ENCODE measurements around the gene ABCB6.
"Not testable (repeated sequence)": the region's sequence is repeated elsewhere in the genome, so short reads cannot be mapped to it uniquely, and the experiment has no call there.

Gene ABCB6

GRCh38 chr2:219209236-219210195 is 9.2 kb downstream of the ABCB6 start:
- Mint-ChIP-seq H3K4me1 (peaks cover 58% of the 10 kb centered on the region), H3K9me3 (peaks cover 0 to 3% of the 10 kb centered on the region in 2 donors), H3K27me3 (no peaks in the 10 kb centered on the region), H3K4me3 (peak overlapping the region; percentile 40 to 60), H3K27ac (peak overlapping the region; percentile 21 to 87)
- ATAC-seq (no peak), DNase-seq (no peak)

GRCh38 chr2:219207884-219208740 is 10.6 kb downstream of the ABCB6 start:
- H3K4me1 Mint-ChIP-seq = peaks cover 55% of the 10 kb centered on the region
- peak overlapping the region; percentile 80 to 83 for H3K27ac Mint-ChIP-seq
- no peaks in the 10 kb centered on the region for H3K27me3 Mint-ChIP-seq
- DNase-seq = no peak
- peaks cover 0 to 7% of the 10 kb centered on the region in 2 donors for H3K9me3 Mint-ChIP-seq
- H3K4me3 Mint-ChIP-seq = peak overlapping the region; percentile 83 to 87
- no peak for ATAC-seq

- Mint-ChIP-seq H3K4me1 (peaks cover 53% of the 10 kb centered on the region), H3K27me3 (no peaks in the 10 kb centered on the region), H3K4me3 (peak overlapping the region; percentile 83 to 87), H3K27ac (peak overlapping the region in 1 of 2 donors; percentile 94), H3K9me3 (peaks cover 0 to 7% of the 10 kb centered on the region in 2 donors)
- ATAC-seq = no peak
- no peak for DNase-seq
These were observed 11.4 kb downstream of the ABCB6 start for GRCh38 chr2:219207134-219207883.

GRCh38 chr2:219206328-219207133 is 12.2 kb downstream of the ABCB6 start, which contains the start of gene ZFAND2B:
Gene ZFAND2B (plus strand): TSS chr2:219206782. CDS start chr2:219206988, 206 bp downstream.
- peak within 1 kb of the TSS; percentile 83 to 87 for H3K4me3 Mint-ChIP-seq
- peak; percentile 95 to 96 for DNase-seq
- H3K27ac Mint-ChIP-seq = peak within 1 kb of the TSS; percentile 96
- ATAC-seq = peak; percentile 96
- H3K4me1 Mint-ChIP-seq = peaks cover 45% of the 10 kb centered on the region
- no peaks in the 10 kb centered on the region for H3K27me3 Mint-ChIP-seq
- H3K9me3 Mint-ChIP-seq = peaks cover 0 to 7% of the 10 kb centered on the region in 2 donors

- Mint-ChIP-seq H3K27me3 (no peaks in the 10 kb centered on the region), H3K27ac (peak overlapping the region; percentile 96), H3K4me3 (peak overlapping the region; percentile 83 to 87), H3K9me3 (peaks cover 0 to 7% of the 10 kb centered on the region in 2 donors), H3K4me1 (peaks cover 43% of the 10 kb centered on the region)
- DNase-seq (no peak), ATAC-seq (no peak)
These were observed 12.8 kb downstream of the ABCB6 start for GRCh38 chr2:219205981-219206327.

GRCh38 chr2:219205165-219205538 is 13.6 kb downstream of the ABCB6 start:
- Mint-ChIP-seq H3K27ac (no peak overlapping the region), H3K9me3 (peaks cover 0 to 7% of the 10 kb centered on the region in 2 donors), H3K4me1 (peaks cover 42% of the 10 kb centered on the region), H3K4me3 (peak overlapping the region in 1 of 2 donors; percentile 50), H3K27me3 (no peaks in the 10 kb centered on the region)
- ATAC-seq = no peak
- no peak for DNase-seq

GRCh38 chr2:219204425-219205164 is 14.2 kb downstream of the ABCB6 start:
- peaks cover 40% of the 10 kb centered on the region for H3K4me1 Mint-ChIP-seq
- no peak overlapping the region for H3K4me3 Mint-ChIP-seq
- ATAC-seq = no peak

GRCh38 chr2:219201331-219201730 is 17.4 kb downstream of the ABCB6 start:
- not testable (repeated sequence) for H3K27me3 Mint-ChIP-seq, H3K4me3 Mint-ChIP-seq, ATAC-seq, H3K9me3 Mint-ChIP-seq, H3K27ac Mint-ChIP-seq, DNase-seq
- peaks cover 34% of the 10 kb centered on the region for H3K4me1 Mint-ChIP-seq

More at GRCh38 chr2:219204425-219205164, 14.2 kb downstream of the ABCB6 start:
- Mint-ChIP-seq H3K9me3 (peaks cover 0 to 7% of the 10 kb centered on the region in 2 donors), H3K27me3 (no peaks in the 10 kb centered on the region), H3K27ac (no peak overlapping the region)
- DNase-seq = no peak

- Mint-ChIP-seq H3K4me3 (peak overlapping the region; percentile 85 to 88), H3K27ac (peak overlapping the region; percentile 95 to 96), H3K4me1 (peaks cover 34% of the 10 kb centered on the region)
- DNase-seq = peak; percentile 72 to 77
- not testable (repeated sequence) for ATAC-seq, H3K9me3 Mint-ChIP-seq, H3K27me3 Mint-ChIP-seq
These were observed 18.0 kb downstream of the ABCB6 start for GRCh38 chr2:219200502-219201326.

- H3K27me3 Mint-ChIP-seq = no peaks in the 10 kb centered on the region
- peaks cover 0 to 6% of the 10 kb centered on the region in 2 donors for H3K9me3 Mint-ChIP-seq
- ATAC-seq (no peak), DNase-seq (no peak)
- H3K4me3 Mint-ChIP-seq = peak overlapping the region; percentile 24 to 85
- peak overlapping the region; percentile 41 to 65 for H3K27ac Mint-ChIP-seq
- peaks cover 34% of the 10 kb centered on the region for H3K4me1 Mint-ChIP-seq
These were observed 19.1 kb downstream of the ABCB6 start for GRCh38 chr2:219199470-219200211.

GRCh38 chr2:219198974-219199373 is 19.8 kb downstream of the ABCB6 start:
- no peaks in the 10 kb centered on the region for H3K27me3 Mint-ChIP-seq
- H3K4me3 Mint-ChIP-seq = peak overlapping the region; percentile 24 to 85
- no peak overlapping the region for H3K27ac Mint-ChIP-seq
- no peak for DNase-seq
- peaks cover 34% of the 10 kb centered on the region for H3K4me1 Mint-ChIP-seq
- ATAC-seq = no peak
- H3K9me3 Mint-ChIP-seq = no peaks in the 10 kb centered on the region

- Mint-ChIP-seq H3K27ac (no peak overlapping the region), H3K4me3 (no peak overlapping the region), H3K9me3 (no peaks in the 10 kb centered on the region), H3K27me3 (no peaks in the 10 kb centered on the region), H3K4me1 (peaks cover 34% of the 10 kb centered on the region)
- DNase-seq (no peak), ATAC-seq (no peak)
These were observed 21.4 kb downstream of the ABCB6 start for GRCh38 chr2:219197388-219197787.

All from stimulated activated naive CD8-positive, alpha-beta T cell treated with anti-CD3 and anti-CD28 coated beads, Interleukin-15, amount 100 ng/mL, for 72 hours (primary cell).